OCI-LY3 (cell line): ENCODE results near the gene ELOF1.

Experiments used
- CTCF ChIP-seq: fragments of 200-600, 300-600 bp; sonication (generic); IDR thresholded peaks from 2 replicates; pipeline ENCODE4 v1.5.1; 2014; ENCODE audit warnings: antibody characterized with exemption, low read length, low read depth
- EZH2phosphoT487 ChIP-seq: fragments of 200-600 bp; shearing (Covaris generic); IDR thresholded peaks from 2 replicates; pipeline ENCODE4 v1.6.1; 2018; ENCODE audit warnings: antibody characterized with exemption, mixed run types, low read depth

GRCh38 chr19:11587302-11587974 is 28.4 kb upstream of the ELOF1 start:
- TF ChIP-seq CTCF (peak; percentile 98), EZH2phosphoT487 (no peak)
